GM12878 (cell line): ENCODE data around the gene LOXL3. TPM values are rescaled to one million over a fixed set of nuclear protein-coding genes. Genes with fewer than 3 reads are reported as not detected.

Source experiments
- CBX5 ChIP-seq: sonication (generic); IDR thresholded peaks from 2 replicates; pipeline ENCODE4 v1.6.1; 2016; ENCODE audit warnings: low read depth, moderate library complexity, mild to moderate bottlenecking, inconsistent platforms
- CHD2 ChIP-seq: IDR thresholded peaks from 2 replicates; pipeline ENCODE4 v1.6.1; 2011; ENCODE audit warnings: low read depth, low read length, improper control_type of control experiment, borderline replicate concordance
- CREB1 ChIP-seq: IDR thresholded peaks from 2 replicates; pipeline ENCODE4 v1.6.1; 2012; ENCODE audit warnings: low read depth, mild to moderate bottlenecking, inconsistent platforms
- EED ChIP-seq: sonication (generic); IDR thresholded peaks from 2 replicates; pipeline ENCODE4 v1.6.1; 2016; ENCODE audit warnings: antibody characterized with exemption, low read depth
- FOXK2 ChIP-seq: fragments of 450-650 bp; IDR thresholded peaks from 2 replicates; pipeline ENCODE4 v1.6.1; 2017; ENCODE audit warnings: mild to moderate bottlenecking, moderate library complexity
- IKZF1 ChIP-seq: fragments of 450-650 bp; conservative IDR thresholded peaks from 2 replicates; pipeline ENCODE4 v1.6.1; 2017; ENCODE audit warnings: antibody characterized with exemption, mild to moderate bottlenecking
- IRF4 ChIP-seq: IDR thresholded peaks from 2 replicates; pipeline ENCODE4 v1.6.1; 2011; ENCODE audit warnings: low read depth, low read length
- KAT2A ChIP-seq: conservative IDR thresholded peaks from 2 replicates; pipeline ENCODE4 v1.6.1; 2011; ENCODE audit warnings: low read depth, low read length; ENCODE audit not compliant: control insufficient read depth
- RFX5 ChIP-seq: IDR thresholded peaks from 2 replicates; pipeline ENCODE4 v1.6.1; 2011; ENCODE audit warnings: low read depth, low read length, improper control_type of control experiment
- SPI1 ChIP-seq: IDR thresholded peaks from 2 replicates; pipeline ENCODE4 v1.6.1; 2011; ENCODE audit warnings: low read depth, mild to moderate bottlenecking, low read length, moderate library complexity, borderline replicate concordance; ENCODE audit not compliant: insufficient read depth
- SREBF1 ChIP-seq: IDR thresholded peaks from 2 replicates; pipeline ENCODE4 v1.6.1; 2012; ENCODE audit warnings: mild to moderate bottlenecking, low read length
- SREBF2 ChIP-seq: IDR thresholded peaks from 2 replicates; pipeline ENCODE4 v1.6.1; 2012; ENCODE audit warnings: mild to moderate bottlenecking, low read length
- ZNF622 ChIP-seq: fragments of 450-650 bp; IDR thresholded peaks from 2 replicates; pipeline ENCODE4 v1.6.1; 2017; ENCODE audit warnings: mild to moderate bottlenecking, inconsistent platforms
- ZSCAN29 ChIP-seq: fragments of 450-650 bp; IDR thresholded peaks from 2 replicates; pipeline ENCODE4 v1.6.1; 2017; ENCODE audit warnings: mild to moderate bottlenecking, moderate library complexity
- polyA plus RNA-seq, 11 experiments: library from polyadenylated mRNA; depleted of rRNA in 4 of 11; unstranded in 6 of 11; stranded (reverse) in 5 of 11; fragments of >200 nt; fragmentation: Nextera tagmentation in 4 of 11; fragmentation: Illumina TruSeq in 1 of 11; extraction: Ambion mirVana in 4 of 11; extraction: Trizol in 1 of 11; gene quantifications; 1 replicate in 1 of 11; 2 replicates in 10 of 11; pipeline versions ENCODE4 v1.2.1 to v1.2.3, GENCODE V29; 2011 to 2016; ENCODE audit warnings: inconsistent platforms in 2 of 11, missing spikeins in 2 of 11, low read depth in 1 of 11
- total RNA-seq, 4 experiments: library from RNA; depleted of rRNA in 3 of 4; stranded (reverse); fragments of >200 nt in 3 of 4; fragmentation: Illumina TruSeq in 1 of 4; extraction: Trizol in 1 of 4; gene quantifications; 2 replicates each; pipeline versions ENCODE4 v1.2.1 to v1.2.3, GENCODE V29; 2013 to 2021

LOXL3 gene
- total and polyA plus RNA-seq, 10 of the 15 experiments (the other 5 are each of a cell fraction or from before 2014, with no cell fraction given) = 6.2 to 40.9 (median 23.3) TPM

GRCh38 chr2:74502720-74503505 is 50.8 kb downstream of the LOXL3 start (continued):
- peak; percentile 76 for TF ChIP-seq IKZF1
- TF ChIP-seq IRF4 = no peak
- TF ChIP-seq ZSCAN29 = no peak
- no peak for TF ChIP-seq KAT2A
- no peak for TF ChIP-seq RFX5
- no peak for TF ChIP-seq ZNF622
- TF ChIP-seq CBX5 = no peak
- no peak for TF ChIP-seq FOXK2
- peak; percentile 61; the same call in 1 of the 2 replicates for TF ChIP-seq EED
- no peak for TF ChIP-seq SPI1
- TF ChIP-seq CREB1 = no peak
- TF ChIP-seq SREBF1 = no peak
- TF ChIP-seq SREBF2 = no peak
- no peak for TF ChIP-seq CHD2
